A549 (cell line): ENCODE measurements around the gene CCDC183.

Source experiments
- CTCF ChIP-seq: fragments of >200 bp; sonication (Bioruptor Twin); formaldehyde crosslinking; IDR thresholded peaks from 3 replicates; pipeline ENCODE4 v1.5.1; 2016
- USF2 ChIP-seq: fragments of 450-650 bp; IDR thresholded peaks from 2 replicates; pipeline ENCODE4 v1.6.1; 2014; ENCODE audit warnings: antibody characterized with exemption

- TF ChIP-seq CTCF: no peak
- no peak for TF ChIP-seq USF2
Measured at GRCh38 chr9:136829412-136829811, 33.3 kb downstream of the CCDC183 start.
